SU-DHL-6 (cell line): ENCODE results near the gene UGP2.

Source experiments
- H2AFZ ChIP-seq: fragments of 200-600 bp; sonication (generic); 2 replicates; pipeline ENCODE4 v1.6.1; 2014; ENCODE audit warnings: low read depth, mild to moderate bottlenecking, moderate library complexity, mixed read lengths, antibody characterized with exemption, low read length; ENCODE audit not compliant: severe bottlenecking
- H3F3A ChIP-seq: fragments of 200-600 bp; shearing (Covaris generic); 2 replicates; pipeline ENCODE4 v1.6.0; 2016; ENCODE audit warnings: antibody characterized with exemption, mild to moderate bottlenecking; ENCODE audit not compliant: insufficient read depth
- H3K27ac ChIP-seq: fragments of 200-600 bp; sonication (generic); 2 replicates; pipeline ENCODE4 v1.5.1; 2016; ENCODE audit warnings: low read depth, mild to moderate bottlenecking, low read length, moderate library complexity, mixed read lengths
- H3K27me3 ChIP-seq: fragments of 200-600 bp; sonication (generic), shearing (Covaris generic); 2 replicates; pipeline ENCODE4 v1.6.0; 2014; ENCODE audit warnings: mild to moderate bottlenecking, low read length
- H3K36me3 ChIP-seq: fragments of 200-600 bp; sonication (generic); 2 replicates; pipeline ENCODE4 v1.6.1; 2014; ENCODE audit warnings: mild to moderate bottlenecking, low read length, mixed read lengths
- H3K4me2 ChIP-seq: fragments of 300-600, 200-600 bp; shearing (Covaris generic), sonication (generic); 2 replicates; pipeline ENCODE4 v1.6.0; 2014; ENCODE audit warnings: low read length, low read depth, mild to moderate bottlenecking; ENCODE audit not compliant: poor library complexity, severe bottlenecking
- H3K4me3 ChIP-seq: fragments of 200-600 bp; sonication (generic); 2 replicates; pipeline ENCODE4 v1.5.1; 2014; ENCODE audit warnings: antibody characterized with exemption, low read length, mild to moderate bottlenecking, mixed read lengths; ENCODE audit not compliant: insufficient read depth, poor library complexity, severe bottlenecking
- H3K79me2 ChIP-seq: fragments of 200-600 bp; sonication (generic); 2 replicates; pipeline ENCODE4 v1.6.1; 2014; ENCODE audit warnings: mild to moderate bottlenecking, low read length, moderate library complexity; ENCODE audit not compliant: insufficient read depth
- H3K9ac ChIP-seq: fragments of 200-600 bp; sonication (generic); 2 replicates; pipeline ENCODE4 v1.7.0; 2014; ENCODE audit warnings: mild to moderate bottlenecking, low read length
- H3K9me2 ChIP-seq: fragments of 200-600 bp; sonication (generic); replicated peaks from 2 replicates; pipeline ENCODE4 v1.6.1; 2014; ENCODE audit warnings: low read length; ENCODE audit not compliant: insufficient read depth
- H3K9me3 ChIP-seq: fragments of 200-600 bp; sonication (generic); 2 replicates; pipeline ENCODE4 v1.6.1; 2014; ENCODE audit warnings: low read length, mixed read lengths; ENCODE audit not compliant: insufficient read depth
- H4K20me1 ChIP-seq: fragments of 200-600 bp; sonication (generic); 2 replicates; pipeline ENCODE4 v1.6.1; 2014; ENCODE audit warnings: low read depth, mild to moderate bottlenecking, antibody characterized with exemption, low read length, moderate library complexity, mixed read lengths
- EZH2phosphoT487 ChIP-seq: fragments of 200-600 bp; sonication (generic), shearing (Covaris generic); conservative IDR thresholded peaks from 2 replicates; pipeline ENCODE4 v1.6.1; 2018; ENCODE audit warnings: mild to moderate bottlenecking, antibody characterized with exemption, low read length, moderate library complexity, mixed read lengths
- TF ChIP-seq, protein P1 (sequence below): fragments of 200-600 bp; sonication (generic); IDR thresholded peaks from one replicate; pipeline ENCODE4 v1.5.1; 2017; ENCODE audit warnings: antibody characterized with exemption, mild to moderate bottlenecking, low read length, moderate library complexity; ENCODE audit not compliant: insufficient read depth, poor library complexity, severe bottlenecking

Gene UGP2

DNA sequence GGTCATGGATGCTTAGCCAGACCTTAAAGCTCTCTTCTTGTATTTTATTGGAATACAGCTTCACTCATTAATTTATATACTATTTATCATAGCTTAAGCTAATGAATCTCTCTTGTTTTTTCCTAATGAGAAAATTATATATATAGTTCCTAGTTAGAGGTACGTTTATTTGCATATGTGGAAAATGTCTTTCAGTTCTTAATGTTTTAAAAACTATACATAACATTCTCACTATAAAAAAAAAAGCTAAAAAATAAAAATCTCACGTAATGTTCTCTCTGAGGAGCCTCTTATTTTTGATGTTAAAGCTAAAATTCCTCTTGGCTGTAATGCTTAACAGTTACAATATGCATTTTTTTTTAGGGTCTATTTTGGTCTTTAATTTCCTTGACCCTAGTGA lies 16.6 kb downstream of the UGP2 start:
- no peak overlapping the region for H3K27ac ChIP-seq
- peaks cover 38% of the 10 kb centered on the region; the same call in 1 of the 2 replicates for H3K36me3 ChIP-seq
- TF ChIP-seq, protein P1, sequence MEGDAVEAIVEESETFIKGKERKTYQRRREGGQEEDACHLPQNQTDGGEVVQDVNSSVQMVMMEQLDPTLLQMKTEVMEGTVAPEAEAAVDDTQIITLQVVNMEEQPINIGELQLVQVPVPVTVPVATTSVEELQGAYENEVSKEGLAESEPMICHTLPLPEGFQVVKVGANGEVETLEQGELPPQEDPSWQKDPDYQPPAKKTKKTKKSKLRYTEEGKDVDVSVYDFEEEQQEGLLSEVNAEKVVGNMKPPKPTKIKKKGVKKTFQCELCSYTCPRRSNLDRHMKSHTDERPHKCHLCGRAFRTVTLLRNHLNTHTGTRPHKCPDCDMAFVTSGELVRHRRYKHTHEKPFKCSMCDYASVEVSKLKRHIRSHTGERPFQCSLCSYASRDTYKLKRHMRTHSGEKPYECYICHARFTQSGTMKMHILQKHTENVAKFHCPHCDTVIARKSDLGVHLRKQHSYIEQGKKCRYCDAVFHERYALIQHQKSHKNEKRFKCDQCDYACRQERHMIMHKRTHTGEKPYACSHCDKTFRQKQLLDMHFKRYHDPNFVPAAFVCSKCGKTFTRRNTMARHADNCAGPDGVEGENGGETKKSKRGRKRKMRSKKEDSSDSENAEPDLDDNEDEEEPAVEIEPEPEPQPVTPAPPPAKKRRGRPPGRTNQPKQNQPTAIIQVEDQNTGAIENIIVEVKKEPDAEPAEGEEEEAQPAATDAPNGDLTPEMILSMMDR, result no peak
- no peak for TF ChIP-seq EZH2phosphoT487

DNA sequence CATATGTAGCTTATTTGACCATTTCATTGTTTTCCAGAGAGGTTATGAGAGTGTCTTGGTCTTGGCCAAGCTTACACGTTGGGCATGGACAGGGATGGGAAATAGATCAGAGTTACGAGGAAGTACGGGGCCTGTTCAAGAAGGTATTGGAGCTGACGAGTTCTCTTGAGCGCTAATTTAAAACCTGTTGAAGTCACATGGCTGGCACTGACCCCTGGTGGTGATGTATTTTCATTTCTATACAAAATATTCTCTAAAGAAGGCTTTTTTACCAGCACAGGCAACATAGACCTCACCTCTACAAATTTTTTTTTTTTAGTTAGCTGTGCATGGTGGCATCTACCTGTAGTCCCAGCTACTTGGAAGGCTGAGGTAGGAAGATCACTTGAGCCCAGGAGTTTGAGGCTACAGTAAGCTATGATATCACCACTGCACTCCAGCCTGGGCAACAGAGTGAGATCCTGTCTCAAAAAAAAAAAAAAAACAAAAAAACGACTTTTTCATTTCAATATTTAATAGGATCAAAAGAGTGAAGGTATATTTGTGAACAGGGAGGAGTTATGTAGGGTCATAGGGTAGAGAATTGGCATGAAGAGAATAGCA lies 19.6 kb downstream of the UGP2 start:
- peaks cover 7% of the 10 kb centered on the region; the same call in 1 of the 2 replicates for H3K79me2 ChIP-seq
- no peaks in the 10 kb centered on the region for H3K27me3 ChIP-seq
- H3F3A ChIP-seq, result peaks cover 16% of the 10 kb centered on the region
- H3K36me3 ChIP-seq, result peaks cover 41% of the 10 kb centered on the region; the same call in 1 of the 2 replicates
- H3K9me3 ChIP-seq, result no peaks in the 10 kb centered on the region
- no peak overlapping the region for H3K4me2 ChIP-seq
- H3K27ac ChIP-seq, result no peak overlapping the region
- no peak overlapping the region for H3K9ac ChIP-seq
- H3K4me3 ChIP-seq, result no peak overlapping the region
- H3K9me2 ChIP-seq, result no peaks in the 10 kb centered on the region
- H2AFZ ChIP-seq, result no peak overlapping the region
- TF ChIP-seq EZH2phosphoT487, result no peak
- TF ChIP-seq, protein P1, result peak; percentile 30
- no peaks in the 10 kb centered on the region for H4K20me1 ChIP-seq

More for the DNA sequence above, 16.6 kb downstream of the UGP2 start:
- Histone ChIP-seq H3K9ac (no peak overlapping the region), H3K9me2 (no peaks in the 10 kb centered on the region), H3K4me3 (no peak overlapping the region), H3F3A (peaks cover 16% of the 10 kb centered on the region), H3K4me2 (no peak overlapping the region), H3K79me2 (peaks cover 38% of the 10 kb centered on the region), H2AFZ (no peak overlapping the region), H3K27me3 (no peaks in the 10 kb centered on the region), H4K20me1 (no peaks in the 10 kb centered on the region; the same call in 1 of the 2 replicates), H3K9me3 (no peaks in the 10 kb centered on the region)

DNA sequence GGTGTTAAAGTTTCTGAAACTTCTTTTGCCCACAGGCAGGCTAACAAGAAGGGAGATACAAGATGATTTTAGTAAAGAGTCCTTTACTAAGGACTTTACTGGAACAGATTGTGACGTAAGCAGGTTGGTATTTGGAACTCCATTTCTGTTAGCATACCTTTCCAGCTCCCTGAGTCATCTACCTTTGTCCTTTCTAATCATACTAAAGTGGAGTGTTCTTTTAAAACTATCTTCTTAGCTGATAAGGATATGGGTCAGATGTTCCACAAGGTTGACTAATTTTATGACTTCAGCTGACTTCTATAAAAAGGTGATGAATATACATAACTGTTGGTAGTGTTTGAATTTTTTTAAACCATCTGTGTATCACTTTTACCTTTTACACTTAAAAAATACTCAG lies 21.1 kb downstream of the UGP2 start:
- Histone ChIP-seq H3K9me3 (no peaks in the 10 kb centered on the region), H3K4me3 (no peak overlapping the region), H3K4me2 (no peak overlapping the region), H3K36me3 (peaks cover 41% of the 10 kb centered on the region; the same call in 1 of the 2 replicates), H3K27ac (no peak overlapping the region), H3K9me2 (no peaks in the 10 kb centered on the region), H2AFZ (no peak overlapping the region), H3K79me2 (peaks cover 4% of the 10 kb centered on the region; the same call in 1 of the 2 replicates), H3K9ac (no peak overlapping the region), H3F3A (peaks cover 21% of the 10 kb centered on the region), H3K27me3 (no peaks in the 10 kb centered on the region), H4K20me1 (no peaks in the 10 kb centered on the region)
- TF ChIP-seq, protein P1, result no peak
- TF ChIP-seq EZH2phosphoT487, result no peak
